Retina (tissue), 1 donor: ENCODE data around the gene HLTF.
"Not testable (repeated sequence)": the region's sequence is repeated elsewhere in the genome, so short reads cannot be mapped to it uniquely, and the experiment has no call there.

Experiments used
- DNase-seq: peaks from one replicate; pipeline ENCODE4 v3.0.0-alpha.2; 2016

Gene HLTF

GRCh38 chr3:149086232-149086988 is at the start of gene HLTF:
Gene HLTF, minus strand, starts transcription at chr3:149086533. Its CDS starts 197 bp downstream, at chr3:149086336.
- DNase-seq = peak; percentile 99

GRCh38 chr3:149134575-149134974 is 48.2 kb upstream of the HLTF start:
- peak; percentile 54 for DNase-seq

GRCh38 chr3:149131589-149131988 is 45.3 kb upstream of the HLTF start:
- DNase-seq = no peak

GRCh38 chr3:149129326-149130205 is 43.2 kb upstream of the HLTF start, which contains the start of gene HPS3:
Gene HPS3, plus strand, starts transcription at chr3:149129638. Its CDS starts 86 bp downstream, at chr3:149129724.
- peak; percentile 97 for DNase-seq

GRCh38 chr3:149128821-149129220 is 42.5 kb upstream of the HLTF start:
- no peak for DNase-seq

- no peak for DNase-seq
These were observed 36.6 kb upstream of the HLTF start for GRCh38 chr3:149122721-149123578.

GRCh38 chr3:149120051-149120972 is 34.0 kb upstream of the HLTF start:
- peak; percentile 34 for DNase-seq

- DNase-seq = no peak
These were observed 33.1 kb upstream of the HLTF start for GRCh38 chr3:149119466-149119865.

- DNase-seq = no peak
These were observed 32.4 kb upstream of the HLTF start for GRCh38 chr3:149118724-149119123.

- no peak for DNase-seq
These were observed 28.8 kb upstream of the HLTF start for GRCh38 chr3:149115114-149115513.

GRCh38 chr3:149114458-149114857 is 28.1 kb upstream of the HLTF start:
- no peak for DNase-seq

- no peak for DNase-seq
These were observed 18.2 kb upstream of the HLTF start for GRCh38 chr3:149104484-149104883.

GRCh38 chr3:149101641-149102040 is 15.3 kb upstream of the HLTF start:
- no peak for DNase-seq

- DNase-seq = no peak
These were observed 14.8 kb upstream of the HLTF start for GRCh38 chr3:149101154-149101553.

GRCh38 chr3:149097987-149098386 is 11.7 kb upstream of the HLTF start:
- DNase-seq = not testable (repeated sequence)

- no peak for DNase-seq
These were observed 9.2 kb upstream of the HLTF start for GRCh38 chr3:149095487-149095886.

- no peak for DNase-seq
These were observed 5.7 kb upstream of the HLTF start for GRCh38 chr3:149091983-149092382.

- DNase-seq = no peak
These were observed 4.6 kb upstream of the HLTF start for GRCh38 chr3:149090907-149091306.

- DNase-seq = no peak
These were observed 4.1 kb upstream of the HLTF start for GRCh38 chr3:149090461-149090860.

GRCh38 chr3:149089395-149089794 is 3.1 kb upstream of the HLTF start:
- peak; percentile 24 for DNase-seq

- DNase-seq = no peak
These were observed 875 bp upstream of the HLTF start for GRCh38 chr3:149087208-149087607.

GRCh38 chr3:149085828-149086231 is 503 bp downstream of the HLTF start:
- DNase-seq = no peak
